Stimulated activated memory B cell treated with anti-CD40 and anti-IgM and Interleukin-4, amounts not matched to agents 10 μg/mL and 1 μg/mL and 100 μg/mL, for 72 hours (primary cell): Measurements from ENCODE around the gene TSPEAR.

ENCODE experiments used
- ATAC-seq: fragments of 150-1000 bp; cut with Tn5 transposase; 2 replicates; pipeline ENCODE4 v1.10.0; 2021
- H3K27ac Mint-ChIP-seq: one replicate; pipeline ENCODE4 v1.8.0; 2022; ENCODE audit warnings: mild to moderate bottlenecking, mixed read lengths
- H3K27me3 Mint-ChIP-seq: one replicate; pipeline ENCODE4 v1.8.0; 2022; ENCODE audit warnings: mixed read lengths
- H3K36me3 Mint-ChIP-seq: one replicate; pipeline ENCODE4 v1.8.0; 2022; ENCODE audit warnings: mixed read lengths
- H3K4me1 Mint-ChIP-seq: one replicate; pipeline ENCODE4 v1.8.0; 2022; ENCODE audit warnings: mixed read lengths
- H3K4me3 Mint-ChIP-seq: one replicate; pipeline ENCODE4 v1.8.0; 2022; ENCODE audit warnings: mild to moderate bottlenecking, moderate library complexity, mixed read lengths
- H3K9me3 Mint-ChIP-seq: one replicate; pipeline ENCODE4 v1.8.0; 2022; ENCODE audit warnings: mixed read lengths

The TSPEAR gene

GRCh38 chr21:44521301-44521927, 190.0 kb downstream of the TSPEAR start:
- H3K9me3 Mint-ChIP-seq = no peaks in the 10 kb centered on the region
- no peak overlapping the region for H3K27ac Mint-ChIP-seq
- H3K36me3 Mint-ChIP-seq = no peaks in the 10 kb centered on the region
- H3K27me3 Mint-ChIP-seq = no peaks in the 10 kb centered on the region
- no peak overlapping the region for H3K4me3 Mint-ChIP-seq
- no peaks in the 10 kb centered on the region for H3K4me1 Mint-ChIP-seq
- no peak for ATAC-seq

DNA sequence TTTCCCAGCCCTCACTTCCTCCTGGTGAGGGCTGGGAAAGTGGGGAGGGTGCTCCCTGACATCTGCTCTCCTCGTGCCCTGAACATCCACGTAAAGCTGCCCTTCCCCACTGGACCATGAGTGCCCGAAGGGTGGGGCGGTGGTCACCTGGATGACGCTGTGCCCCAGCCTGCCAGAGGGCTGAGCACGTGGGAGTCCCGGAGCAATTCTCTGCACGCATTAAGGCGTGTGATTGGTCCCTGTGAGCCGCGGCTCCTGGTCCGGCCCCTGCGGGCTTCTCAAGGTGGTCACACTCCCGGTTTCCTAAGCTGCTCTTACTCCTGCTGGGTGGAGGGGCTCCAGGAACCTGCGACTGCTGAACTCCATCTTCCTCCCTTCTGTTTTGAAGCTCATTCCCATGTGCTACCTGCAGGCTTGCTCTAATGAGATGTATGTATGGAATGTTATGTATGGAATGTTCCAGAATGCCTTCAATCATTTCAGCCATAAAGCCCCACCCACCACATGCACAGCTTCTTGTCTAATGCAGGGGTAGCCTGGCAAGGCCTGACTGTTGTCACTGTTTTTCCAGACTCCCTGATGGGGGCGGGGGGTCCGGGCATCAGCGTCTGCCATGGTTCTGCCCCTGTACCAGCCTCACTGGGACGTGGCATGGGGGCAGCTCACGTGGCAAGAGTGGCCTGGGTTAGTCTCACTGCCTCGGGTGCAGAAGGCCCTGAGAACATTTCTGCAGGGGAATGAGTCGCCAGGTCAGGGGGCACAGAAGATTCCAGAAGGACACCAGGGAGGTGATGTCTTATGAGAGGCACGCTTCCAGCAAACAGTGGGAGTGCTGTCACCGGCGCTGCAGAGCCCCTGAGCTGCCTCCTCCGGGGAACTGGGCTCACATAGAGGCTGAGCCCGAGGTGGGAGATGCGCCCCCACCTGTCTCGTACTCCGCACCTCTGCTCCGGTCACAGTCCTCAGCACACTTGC, 190.8 kb downstream of the TSPEAR start:
- Mint-ChIP-seq H3K36me3 (no peaks in the 10 kb centered on the region), H3K4me1 (no peaks in the 10 kb centered on the region), H3K27ac (no peak overlapping the region)

DNA sequence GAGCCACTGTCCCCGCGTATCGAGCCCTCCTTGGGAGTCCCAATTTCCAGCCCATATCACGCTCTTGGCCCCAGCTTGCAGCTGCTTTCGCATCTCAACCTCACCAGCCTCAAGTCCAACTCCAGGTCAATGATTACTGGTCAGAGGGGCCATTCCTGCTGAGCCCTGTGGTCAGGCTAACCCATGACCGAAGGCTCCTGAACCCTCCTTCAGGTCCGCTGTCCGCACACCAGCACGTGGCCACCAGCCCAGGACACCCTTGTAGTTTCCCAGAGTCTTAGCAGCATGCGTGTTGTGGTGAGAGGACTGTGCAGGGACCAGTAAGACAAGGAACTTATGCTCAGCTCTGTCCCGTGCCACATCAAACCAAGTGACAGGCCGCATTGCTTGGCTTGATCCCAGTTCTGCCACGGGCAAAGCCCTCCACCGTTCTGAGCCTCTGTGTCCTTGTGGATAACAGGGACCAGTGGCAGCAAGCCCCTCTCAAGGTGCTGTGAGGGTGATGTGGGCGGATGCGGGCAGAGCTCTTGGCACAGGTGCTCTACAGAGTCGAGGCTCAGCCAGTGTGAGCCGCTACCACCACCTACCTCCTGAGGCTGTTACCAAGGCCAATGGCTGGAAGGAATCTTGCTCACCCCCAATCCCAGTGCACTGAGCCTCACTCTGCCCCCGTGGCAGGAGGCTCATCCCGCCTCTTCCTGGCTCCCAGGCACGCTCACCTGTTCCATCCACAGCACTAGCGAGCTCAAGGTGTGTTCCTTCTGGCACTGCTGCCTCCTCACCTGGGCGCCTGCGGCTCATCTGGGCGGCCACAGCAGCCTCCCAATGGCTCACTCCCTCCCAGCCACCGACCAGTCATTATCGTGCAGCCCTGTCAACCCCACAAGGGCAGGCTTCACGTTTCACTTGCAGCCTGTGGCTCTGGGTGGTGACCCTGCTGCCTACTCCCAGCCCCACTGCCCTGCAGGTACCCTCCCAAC, 191.7 kb downstream of the TSPEAR start:
- Mint-ChIP-seq H3K27ac (no peak overlapping the region), H3K27me3 (no peaks in the 10 kb centered on the region), H3K4me3 (no peak overlapping the region), H3K36me3 (no peaks in the 10 kb centered on the region), H3K4me1 (no peaks in the 10 kb centered on the region), H3K9me3 (no peaks in the 10 kb centered on the region)
- no peak for ATAC-seq

More for the DNA sequence above, 190.8 kb downstream of the TSPEAR start:
- Mint-ChIP-seq H3K9me3 (no peaks in the 10 kb centered on the region), H3K27me3 (no peaks in the 10 kb centered on the region), H3K4me3 (no peak overlapping the region)
- no peak for ATAC-seq

DNA sequence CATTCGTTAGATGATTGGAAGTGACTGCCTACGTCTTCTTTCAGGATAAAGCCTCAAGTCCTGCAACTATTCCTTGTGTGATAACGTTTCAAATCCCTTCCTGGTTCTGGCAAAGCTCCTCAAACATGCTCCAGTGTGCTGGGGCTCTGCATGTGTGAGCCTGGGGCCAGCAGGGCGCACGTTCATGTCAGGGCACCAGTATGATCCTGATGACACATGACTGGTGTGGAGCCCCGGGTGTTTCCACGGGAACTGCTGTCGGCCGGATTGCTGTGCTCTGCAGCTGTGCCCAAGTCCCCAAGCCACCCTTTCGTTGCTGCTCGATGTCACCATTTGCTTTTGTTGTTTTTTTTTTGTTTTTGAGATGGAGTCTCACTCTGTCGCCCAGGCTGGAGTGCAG, 192.7 kb downstream of the TSPEAR start:
- no peaks in the 10 kb centered on the region for H3K9me3 Mint-ChIP-seq
- no peak overlapping the region for H3K27ac Mint-ChIP-seq
- no peak for ATAC-seq
- H3K4me3 Mint-ChIP-seq = no peak overlapping the region
- no peaks in the 10 kb centered on the region for H3K27me3 Mint-ChIP-seq
- no peaks in the 10 kb centered on the region for H3K36me3 Mint-ChIP-seq
- H3K4me1 Mint-ChIP-seq = no peaks in the 10 kb centered on the region

DNA sequence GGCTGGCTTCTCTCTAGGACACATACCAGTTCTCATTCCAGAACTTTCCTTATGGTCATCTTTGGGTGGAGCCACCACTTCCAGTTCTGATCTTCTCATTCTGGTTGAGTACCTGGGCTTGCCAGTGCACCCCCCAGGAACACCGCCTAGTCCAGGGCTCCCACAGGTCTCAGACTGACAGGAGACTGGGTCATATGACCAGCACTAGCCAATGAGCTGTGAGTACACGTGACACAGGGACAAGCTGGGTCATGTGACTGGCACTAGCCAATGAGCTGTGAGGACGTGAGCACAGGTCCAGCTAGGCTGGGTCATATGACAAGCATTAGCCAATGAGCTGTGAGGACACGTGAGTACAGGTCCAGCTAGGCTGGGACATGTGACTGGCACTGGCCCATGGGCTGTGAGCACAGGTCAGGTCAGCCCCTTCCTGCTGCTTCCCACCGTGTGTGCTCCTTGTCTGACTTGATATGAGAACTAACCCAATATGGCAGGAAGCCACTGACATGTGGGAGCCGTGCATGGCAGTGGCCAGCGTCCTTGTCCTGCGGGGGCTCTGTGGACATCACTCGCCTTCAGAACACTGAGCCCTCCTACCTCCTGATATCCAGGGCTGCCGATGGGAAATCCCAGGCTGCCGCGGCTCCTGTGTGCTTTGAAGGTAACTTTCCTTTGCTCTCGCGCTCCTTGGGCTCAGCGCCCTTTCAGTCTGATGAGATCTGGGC, 194.0 kb downstream of the TSPEAR start:
- Mint-ChIP-seq H3K9me3 (no peaks in the 10 kb centered on the region), H3K27me3 (no peaks in the 10 kb centered on the region), H3K4me3 (no peak overlapping the region), H3K27ac (no peak overlapping the region), H3K36me3 (no peaks in the 10 kb centered on the region), H3K4me1 (no peaks in the 10 kb centered on the region)
- ATAC-seq = no peak

DNA sequence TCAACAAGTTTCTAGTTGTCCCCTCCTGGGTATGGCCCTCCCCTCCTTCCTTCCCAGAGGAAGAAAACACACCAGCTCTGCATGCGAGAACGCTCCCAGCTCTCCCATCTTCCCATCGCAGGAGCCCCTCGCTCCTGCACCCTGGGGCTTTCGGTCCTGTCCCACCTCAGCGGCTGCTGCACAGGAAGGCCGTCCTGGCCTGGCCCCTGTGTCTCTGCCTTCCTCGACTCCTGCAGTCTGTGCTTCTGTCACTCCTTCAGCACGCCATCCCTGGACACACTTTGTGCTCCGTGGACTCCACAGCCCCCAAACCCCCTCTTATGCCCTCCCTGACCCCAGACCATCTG, 194.6 kb downstream of the TSPEAR start:
- H3K27ac Mint-ChIP-seq = no peak overlapping the region
- no peak overlapping the region for H3K4me3 Mint-ChIP-seq
- H3K4me1 Mint-ChIP-seq = no peaks in the 10 kb centered on the region
- peaks cover 4% of the 10 kb centered on the region for H3K27me3 Mint-ChIP-seq
- no peak for ATAC-seq
- no peaks in the 10 kb centered on the region for H3K9me3 Mint-ChIP-seq
- H3K36me3 Mint-ChIP-seq = no peaks in the 10 kb centered on the region

GRCh38 chr21:44516342-44516741, 195.0 kb downstream of the TSPEAR start:
- no peaks in the 10 kb centered on the region for H3K4me1 Mint-ChIP-seq
- H3K36me3 Mint-ChIP-seq = no peaks in the 10 kb centered on the region
- H3K9me3 Mint-ChIP-seq = no peaks in the 10 kb centered on the region
- H3K27ac Mint-ChIP-seq = no peak overlapping the region
- ATAC-seq = no peak
- H3K4me3 Mint-ChIP-seq = no peak overlapping the region
- H3K27me3 Mint-ChIP-seq = peaks cover 8% of the 10 kb centered on the region

- H3K9me3 Mint-ChIP-seq = no peaks in the 10 kb centered on the region
- no peaks in the 10 kb centered on the region for H3K4me1 Mint-ChIP-seq
- H3K27ac Mint-ChIP-seq = no peak overlapping the region
- no peak overlapping the region for H3K4me3 Mint-ChIP-seq
- peaks cover 12% of the 10 kb centered on the region for H3K27me3 Mint-ChIP-seq
- no peak for ATAC-seq
- no peaks in the 10 kb centered on the region for H3K36me3 Mint-ChIP-seq
These were observed 195.8 kb downstream of the TSPEAR start for GRCh38 chr21:44515359-44516165.

- H3K27ac Mint-ChIP-seq = no peak overlapping the region
- no peak for ATAC-seq
- H3K4me1 Mint-ChIP-seq = peaks cover 7% of the 10 kb centered on the region
- no peaks in the 10 kb centered on the region for H3K36me3 Mint-ChIP-seq
- H3K4me3 Mint-ChIP-seq = no peak overlapping the region
- peaks cover 15% of the 10 kb centered on the region for H3K27me3 Mint-ChIP-seq
- H3K9me3 Mint-ChIP-seq = no peaks in the 10 kb centered on the region
These were observed 196.5 kb downstream of the TSPEAR start for GRCh38 chr21:44514746-44515358.

GRCh38 chr21:44514218-44514520, 197.2 kb downstream of the TSPEAR start:
- Mint-ChIP-seq H3K36me3 (no peaks in the 10 kb centered on the region), H3K4me1 (peaks cover 7% of the 10 kb centered on the region), H3K27ac (no peak overlapping the region), H3K27me3 (peaks cover 22% of the 10 kb centered on the region), H3K4me3 (no peak overlapping the region), H3K9me3 (no peaks in the 10 kb centered on the region)
- ATAC-seq = no peak

GRCh38 chr21:44513389-44514217, 197.8 kb downstream of the TSPEAR start:
- no peaks in the 10 kb centered on the region for H3K36me3 Mint-ChIP-seq
- H3K4me1 Mint-ChIP-seq = peaks cover 7% of the 10 kb centered on the region
- H3K4me3 Mint-ChIP-seq = no peak overlapping the region
- no peak overlapping the region for H3K27ac Mint-ChIP-seq
- ATAC-seq = no peak
- H3K27me3 Mint-ChIP-seq = peaks cover 27% of the 10 kb centered on the region
- H3K9me3 Mint-ChIP-seq = no peaks in the 10 kb centered on the region

- no peak overlapping the region for H3K27ac Mint-ChIP-seq
- no peak for ATAC-seq
- H3K4me1 Mint-ChIP-seq = peaks cover 7% of the 10 kb centered on the region
- H3K9me3 Mint-ChIP-seq = no peaks in the 10 kb centered on the region
- peaks cover 27% of the 10 kb centered on the region for H3K27me3 Mint-ChIP-seq
- H3K36me3 Mint-ChIP-seq = no peaks in the 10 kb centered on the region
- H3K4me3 Mint-ChIP-seq = no peak overlapping the region
These were observed 198.6 kb downstream of the TSPEAR start for GRCh38 chr21:44512496-44513388.
